B cell (primary cell): ENCODE results near the gene MEF2C.

Experiments used
- EZH2 ChIP-seq: IDR thresholded peaks from 2 replicates; pipeline ENCODE4 v1.6.1; 2012; ENCODE audit warnings: borderline replicate concordance, low read depth, mild to moderate bottlenecking, moderate library complexity, low read length; ENCODE audit not compliant: insufficient read depth, poor library complexity, severe bottlenecking
- TF ChIP-seq, protein P1 (sequence below): fragments of 200-600 bp; IDR thresholded peaks from one replicate; pipeline ENCODE4 v1.8.0; 2022; ENCODE audit warnings: antibody characterized with exemption, mild to moderate bottlenecking

DNA sequence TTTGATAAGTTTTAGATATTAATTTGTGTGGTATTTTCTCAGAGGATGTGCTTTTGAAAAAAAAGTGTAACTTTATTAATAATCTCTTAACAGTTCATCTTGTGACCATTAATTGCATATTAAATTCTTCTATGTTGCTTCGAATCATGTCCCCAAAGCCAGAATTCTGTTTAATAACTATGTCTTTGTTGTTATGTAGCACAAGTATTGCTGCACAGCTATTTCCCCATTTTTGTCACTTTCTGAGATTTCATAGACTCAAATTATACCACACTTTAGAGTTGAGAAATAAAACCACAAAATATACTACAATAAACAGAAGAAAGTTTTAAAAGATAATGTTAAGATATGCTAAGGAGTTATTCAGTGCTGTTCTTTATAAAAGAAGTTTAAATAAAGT, 2.8 kb downstream of the MEF2C start:
- TF ChIP-seq, protein P1, sequence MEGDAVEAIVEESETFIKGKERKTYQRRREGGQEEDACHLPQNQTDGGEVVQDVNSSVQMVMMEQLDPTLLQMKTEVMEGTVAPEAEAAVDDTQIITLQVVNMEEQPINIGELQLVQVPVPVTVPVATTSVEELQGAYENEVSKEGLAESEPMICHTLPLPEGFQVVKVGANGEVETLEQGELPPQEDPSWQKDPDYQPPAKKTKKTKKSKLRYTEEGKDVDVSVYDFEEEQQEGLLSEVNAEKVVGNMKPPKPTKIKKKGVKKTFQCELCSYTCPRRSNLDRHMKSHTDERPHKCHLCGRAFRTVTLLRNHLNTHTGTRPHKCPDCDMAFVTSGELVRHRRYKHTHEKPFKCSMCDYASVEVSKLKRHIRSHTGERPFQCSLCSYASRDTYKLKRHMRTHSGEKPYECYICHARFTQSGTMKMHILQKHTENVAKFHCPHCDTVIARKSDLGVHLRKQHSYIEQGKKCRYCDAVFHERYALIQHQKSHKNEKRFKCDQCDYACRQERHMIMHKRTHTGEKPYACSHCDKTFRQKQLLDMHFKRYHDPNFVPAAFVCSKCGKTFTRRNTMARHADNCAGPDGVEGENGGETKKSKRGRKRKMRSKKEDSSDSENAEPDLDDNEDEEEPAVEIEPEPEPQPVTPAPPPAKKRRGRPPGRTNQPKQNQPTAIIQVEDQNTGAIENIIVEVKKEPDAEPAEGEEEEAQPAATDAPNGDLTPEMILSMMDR: no peak
- TF ChIP-seq EZH2: no peak
